GM21723 (cell line): ENCODE data around the gene DGCR2.
"Not testable (repeated sequence)": the region's sequence is repeated elsewhere in the genome, so short reads cannot be mapped to it uniquely, and the experiment has no call there.

ENCODE experiments used
- ATAC-seq: cut with Tn5 transposase; IDR thresholded peaks from one replicate; pipeline ENCODE4 v1.9.1; 2021; ENCODE audit warnings: mild to moderate bottlenecking, moderate library complexity; ENCODE audit not compliant: unreplicated experiment

Gene DGCR2, protein sequence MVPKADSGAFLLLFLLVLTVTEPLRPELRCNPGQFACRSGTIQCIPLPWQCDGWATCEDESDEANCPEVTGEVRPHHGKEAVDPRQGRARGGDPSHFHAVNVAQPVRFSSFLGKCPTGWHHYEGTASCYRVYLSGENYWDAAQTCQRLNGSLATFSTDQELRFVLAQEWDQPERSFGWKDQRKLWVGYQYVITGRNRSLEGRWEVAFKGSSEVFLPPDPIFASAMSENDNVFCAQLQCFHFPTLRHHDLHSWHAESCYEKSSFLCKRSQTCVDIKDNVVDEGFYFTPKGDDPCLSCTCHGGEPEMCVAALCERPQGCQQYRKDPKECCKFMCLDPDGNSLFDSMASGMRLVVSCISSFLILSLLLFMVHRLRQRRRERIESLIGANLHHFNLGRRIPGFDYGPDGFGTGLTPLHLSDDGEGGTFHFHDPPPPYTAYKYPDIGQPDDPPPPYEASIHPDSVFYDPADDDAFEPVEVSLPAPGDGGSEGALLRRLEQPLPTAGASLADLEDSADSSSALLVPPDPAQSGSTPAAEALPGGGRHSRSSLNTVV

DNA sequence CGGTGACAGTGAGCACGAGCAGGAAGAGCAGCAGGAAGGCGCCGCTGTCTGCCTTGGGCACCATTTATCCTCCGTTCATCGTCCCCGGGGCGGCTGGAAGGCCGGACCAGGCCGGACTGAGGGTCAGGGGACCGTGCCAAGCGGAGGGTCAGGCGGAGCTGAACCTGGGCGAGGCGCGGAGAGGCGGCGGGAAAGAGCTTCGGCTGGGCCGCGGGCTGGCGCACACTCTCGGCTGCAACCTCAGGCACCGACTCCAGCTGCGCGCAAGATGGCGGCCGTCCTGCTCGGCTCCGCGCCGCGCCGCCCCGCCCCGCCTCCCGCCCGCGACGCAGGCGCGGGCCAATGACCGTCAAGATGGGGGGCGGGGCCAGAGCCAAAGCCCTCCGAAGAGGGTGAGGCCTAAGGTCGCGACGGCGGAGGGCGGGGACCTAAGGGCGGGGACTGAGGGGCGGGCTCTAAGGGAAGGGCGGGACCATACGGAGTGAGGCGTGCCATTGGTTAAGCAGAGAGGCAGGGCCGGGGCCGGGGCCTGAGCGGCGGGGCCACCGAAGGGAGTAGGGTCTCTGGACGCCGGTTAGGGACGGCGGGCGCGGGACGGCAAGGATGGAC lies at the start of gene DGCR2:
Gene DGCR2, minus strand, starts transcription at position 270 of the 609 bp plus-strand sequence. Its CDS starts 206 bp downstream, at position 64.
- peak; percentile 82 for ATAC-seq

DNA sequence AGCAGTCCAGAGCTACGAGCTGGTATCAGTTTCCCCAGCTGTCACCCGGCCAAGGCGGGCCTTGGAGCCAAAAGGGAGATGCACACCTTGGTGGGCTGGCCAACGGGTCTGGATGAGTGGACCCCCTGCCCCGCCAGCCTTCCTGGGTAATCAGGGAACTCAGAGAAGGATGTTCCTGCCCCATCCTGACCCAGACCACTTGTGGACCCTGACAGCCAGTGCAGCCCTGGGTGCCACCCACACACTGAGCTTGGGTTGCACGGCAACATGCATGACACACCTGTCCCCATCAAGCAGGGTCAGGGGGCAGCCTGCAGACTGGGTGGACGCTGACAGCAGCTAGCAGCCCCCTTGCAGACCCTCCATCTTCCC lies 47.7 kb upstream of the DGCR2 start:
- no peak for ATAC-seq

DNA sequence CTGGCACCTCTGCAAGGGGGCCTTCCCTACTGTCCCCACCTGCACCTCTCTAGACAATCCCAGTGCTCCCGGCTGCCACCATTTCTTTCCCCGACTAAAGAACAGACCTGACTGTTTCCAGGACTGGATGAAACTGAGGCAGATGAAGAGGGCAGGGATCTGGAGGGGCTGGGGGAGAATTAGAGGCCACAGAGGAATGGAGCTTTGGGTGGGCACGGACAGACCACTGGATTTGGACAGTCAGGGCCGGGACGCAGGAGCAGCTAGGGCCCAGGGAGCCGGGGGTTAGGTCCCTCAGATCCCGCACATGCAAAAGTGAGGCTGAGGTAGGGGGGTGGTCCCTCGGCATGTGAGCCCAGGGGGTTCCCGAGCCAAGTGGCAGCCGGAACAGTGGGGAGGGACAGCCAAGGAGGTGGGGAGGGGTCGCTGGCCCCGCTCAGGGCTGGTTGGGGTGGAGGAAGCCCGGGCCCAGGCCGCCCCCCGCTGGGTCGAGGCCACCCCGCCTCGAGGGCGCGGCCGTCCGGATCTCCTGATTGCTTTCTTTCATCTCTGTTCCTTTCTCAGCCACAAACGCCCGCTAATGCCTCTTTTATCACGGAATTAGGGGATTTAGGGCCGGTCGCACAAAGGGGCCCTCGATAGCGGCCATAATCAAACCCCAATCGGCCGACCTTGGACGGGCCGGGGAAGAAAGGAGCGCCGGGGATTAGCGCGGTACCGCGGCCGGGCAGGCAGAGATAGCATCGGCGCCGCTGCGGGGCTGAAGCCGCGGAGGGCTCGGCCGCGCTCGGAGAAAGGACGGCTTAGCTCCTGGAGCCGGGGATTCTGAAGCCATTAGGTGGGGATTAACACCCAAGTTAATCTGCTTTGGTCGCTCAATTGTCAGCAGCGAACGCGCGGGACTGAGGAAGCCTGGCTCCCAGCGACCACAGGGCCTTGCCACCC lies 47.1 kb upstream of the DGCR2 start:
- no peak for ATAC-seq

DNA sequence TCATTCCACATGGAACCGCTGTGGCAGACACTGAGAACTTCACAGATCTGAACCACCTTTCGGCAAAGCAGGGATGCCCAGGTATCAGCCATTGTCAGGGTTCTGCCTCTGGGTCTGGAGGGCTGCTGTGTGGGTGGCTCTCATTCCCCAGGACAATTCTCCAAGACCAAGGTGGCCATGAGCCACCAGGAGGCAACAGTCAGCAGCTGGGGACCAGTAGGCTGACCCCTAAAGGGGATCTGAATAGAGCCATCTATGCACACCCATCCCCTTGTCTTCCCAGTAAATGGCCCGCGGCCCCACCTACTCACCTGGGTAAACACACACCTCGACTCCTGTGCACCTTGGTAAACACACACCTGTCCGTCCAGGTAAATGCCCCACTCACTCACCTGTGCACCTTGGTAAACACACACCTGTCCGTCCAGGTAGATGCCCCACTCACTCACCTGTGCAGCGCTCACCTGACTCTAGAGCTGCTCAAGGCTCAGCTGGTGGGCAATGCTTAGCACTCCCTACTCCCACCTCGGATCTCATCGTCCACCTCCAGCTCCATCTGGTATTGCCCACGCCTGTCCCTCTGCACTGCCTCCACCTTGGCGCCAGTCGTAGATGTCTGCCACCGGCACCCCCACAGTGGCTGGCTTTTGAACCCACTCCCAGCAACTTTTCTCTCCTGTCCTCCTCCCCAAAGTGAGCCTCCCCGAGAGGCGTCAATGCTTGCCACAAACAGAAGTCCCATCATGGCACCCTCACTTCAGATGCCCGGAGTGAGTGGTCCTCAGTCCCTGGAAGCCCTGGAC lies 46.1 kb upstream of the DGCR2 start:
- ATAC-seq: no peak

DNA sequence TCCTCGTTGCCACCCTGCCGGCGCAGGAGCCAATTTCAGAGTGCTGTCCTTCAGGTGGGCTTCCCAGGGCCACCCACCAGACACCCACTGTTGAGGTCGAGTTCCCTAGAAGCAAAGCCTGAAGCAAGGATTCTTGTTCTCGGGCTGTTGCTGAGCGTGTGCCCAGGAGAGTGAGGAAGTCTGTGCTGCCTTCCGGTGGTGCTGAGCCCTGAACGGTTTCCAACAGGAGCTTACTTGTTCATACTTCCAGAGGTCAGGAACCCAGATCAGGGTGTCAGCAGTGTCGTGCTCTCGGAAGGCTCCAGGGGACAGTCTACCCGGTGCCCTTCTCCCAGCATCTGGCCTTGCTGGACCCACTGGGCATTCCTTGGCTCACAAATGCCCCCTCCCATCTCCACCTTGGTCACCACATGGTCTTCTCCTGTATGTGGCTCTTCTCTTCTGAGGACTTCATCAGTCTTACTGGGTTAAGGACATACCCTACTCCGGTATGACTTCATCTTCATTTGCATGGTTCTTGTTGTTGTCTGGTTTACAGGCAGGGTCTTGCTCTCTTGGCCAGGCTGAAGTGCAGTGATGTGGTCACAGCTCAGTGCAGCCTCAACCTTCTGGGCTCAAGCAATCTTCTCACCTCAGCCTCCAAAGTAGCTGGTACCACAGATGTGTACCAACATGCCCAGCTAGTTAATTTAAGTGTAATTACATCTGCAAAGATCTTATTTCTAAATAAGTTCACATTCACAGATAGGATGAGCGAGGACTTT lies 45.1 kb upstream of the DGCR2 start:
- no peak for ATAC-seq

DNA sequence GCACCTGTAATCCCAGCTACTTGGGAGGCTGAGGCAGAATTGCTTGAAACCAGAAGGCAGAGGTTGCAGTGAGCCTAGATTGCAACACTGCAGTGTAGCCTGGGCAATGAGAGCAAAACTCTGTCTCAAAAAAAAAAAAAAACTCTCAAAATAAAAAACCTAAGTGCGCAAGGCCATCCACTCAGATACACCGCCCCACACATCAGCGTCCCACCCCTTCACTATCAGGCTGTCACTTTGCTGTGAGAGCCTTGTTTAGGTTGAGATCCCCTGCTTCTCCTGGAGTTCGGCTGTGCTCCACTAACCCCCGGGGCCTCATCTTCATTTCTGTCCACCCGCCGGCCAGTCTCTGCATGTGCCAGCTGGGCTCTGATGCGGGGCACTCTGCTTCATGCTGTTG lies 44.2 kb upstream of the DGCR2 start:
- ATAC-seq: no peak

DNA sequence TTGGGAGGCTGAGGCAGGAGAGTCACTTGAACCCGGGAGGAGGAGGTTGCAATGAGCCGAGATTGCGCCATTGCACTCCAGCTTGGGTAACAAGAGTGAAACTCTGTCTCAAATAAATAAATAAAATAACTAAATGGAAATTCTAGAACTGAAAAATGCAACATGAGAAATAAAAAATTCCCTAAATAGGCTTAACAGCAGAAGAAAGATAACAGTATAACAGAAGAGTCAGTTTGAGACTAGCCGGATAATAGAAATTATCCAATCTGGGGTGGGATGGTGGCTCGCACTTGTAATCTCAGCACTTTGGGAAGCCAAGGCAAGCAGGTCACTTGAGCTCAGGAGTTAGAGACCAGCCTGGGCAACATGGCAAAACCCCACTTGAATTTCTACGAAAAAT lies 42.2 kb upstream of the DGCR2 start:
- no peak for ATAC-seq

DNA sequence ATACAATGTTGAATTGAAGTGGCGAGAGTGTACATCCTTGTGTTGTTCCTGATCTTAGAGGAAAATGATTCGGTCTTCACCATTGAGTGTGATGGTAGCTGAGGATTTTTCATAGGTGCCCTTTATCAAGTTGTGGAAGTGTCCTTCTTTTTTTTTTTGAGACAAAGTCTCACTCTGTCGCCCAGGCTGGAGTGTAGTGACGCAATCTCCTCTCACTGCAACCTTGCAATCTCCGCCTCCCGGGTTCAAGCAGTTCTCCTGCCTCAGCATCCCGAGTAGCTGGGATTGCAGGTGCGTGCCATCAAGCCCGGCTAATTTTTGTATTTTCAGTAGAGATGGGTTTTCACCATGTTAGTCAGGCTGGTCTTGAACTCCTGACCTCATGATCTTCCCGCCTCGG lies 36.4 kb upstream of the DGCR2 start:
- ATAC-seq: not testable (repeated sequence)

DNA sequence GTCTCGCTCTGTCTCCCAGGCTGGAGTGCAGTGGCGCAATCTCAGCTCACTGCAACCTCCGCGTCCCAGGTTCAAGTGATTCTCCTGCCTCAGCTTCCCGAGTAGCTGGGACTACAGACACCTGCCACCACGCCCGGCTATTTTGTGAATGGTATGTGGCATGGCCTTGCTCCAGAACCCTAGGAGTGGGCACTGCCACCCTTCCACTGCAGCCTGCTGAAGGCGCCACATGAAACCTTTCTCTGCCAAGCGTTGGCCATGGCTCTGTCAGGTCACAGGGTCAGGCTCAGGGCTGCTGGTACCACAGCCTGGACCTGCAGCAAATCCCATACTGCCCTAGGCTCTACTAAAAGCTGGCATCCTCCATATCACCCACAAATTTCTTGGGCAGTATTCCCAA lies 33.9 kb upstream of the DGCR2 start:
- not testable (repeated sequence) for ATAC-seq

DNA sequence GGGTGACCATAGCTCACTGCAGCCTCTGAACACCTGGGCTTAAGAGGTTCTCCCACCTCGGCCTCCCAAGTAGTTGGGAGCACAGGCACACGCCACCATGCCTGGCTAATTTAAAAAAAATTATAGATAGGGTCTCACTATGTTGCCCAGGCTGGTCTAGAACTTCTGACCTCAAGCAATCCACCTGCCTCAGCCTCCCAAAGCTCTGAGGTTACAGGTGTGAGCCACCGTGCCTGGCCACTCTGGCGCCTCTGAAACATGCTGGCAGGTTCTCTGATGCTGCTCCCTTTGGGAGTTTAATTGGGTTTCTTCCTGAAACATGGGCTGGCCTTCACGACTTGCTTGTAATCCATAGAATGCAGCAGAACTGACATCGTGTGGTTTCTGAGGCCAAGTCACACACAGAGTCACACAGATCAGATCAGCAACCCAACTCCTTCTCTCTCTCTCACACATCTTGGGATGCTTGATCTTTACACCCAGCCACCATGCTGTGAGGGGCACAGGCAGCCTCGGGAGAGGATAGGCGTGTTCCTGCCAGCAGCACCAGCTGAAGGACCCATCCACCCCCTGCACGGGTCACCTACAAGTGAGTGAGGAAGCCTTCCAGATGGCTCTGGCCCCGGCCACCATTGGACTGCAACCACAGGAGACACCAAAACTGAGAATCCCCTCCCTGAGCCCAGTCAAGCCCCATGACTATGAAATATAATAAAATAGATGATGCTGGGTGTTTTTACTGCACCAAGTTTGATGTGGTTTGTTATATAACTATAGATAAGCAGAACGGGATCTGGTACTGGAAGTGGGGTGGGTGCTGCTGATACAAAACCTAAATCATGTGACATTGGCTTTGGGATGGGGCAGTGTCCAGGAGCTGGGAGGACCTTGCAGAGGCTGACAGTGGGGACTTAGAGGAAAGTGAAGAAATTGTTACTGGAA lies 31.0 kb upstream of the DGCR2 start:
- ATAC-seq: no peak

DNA sequence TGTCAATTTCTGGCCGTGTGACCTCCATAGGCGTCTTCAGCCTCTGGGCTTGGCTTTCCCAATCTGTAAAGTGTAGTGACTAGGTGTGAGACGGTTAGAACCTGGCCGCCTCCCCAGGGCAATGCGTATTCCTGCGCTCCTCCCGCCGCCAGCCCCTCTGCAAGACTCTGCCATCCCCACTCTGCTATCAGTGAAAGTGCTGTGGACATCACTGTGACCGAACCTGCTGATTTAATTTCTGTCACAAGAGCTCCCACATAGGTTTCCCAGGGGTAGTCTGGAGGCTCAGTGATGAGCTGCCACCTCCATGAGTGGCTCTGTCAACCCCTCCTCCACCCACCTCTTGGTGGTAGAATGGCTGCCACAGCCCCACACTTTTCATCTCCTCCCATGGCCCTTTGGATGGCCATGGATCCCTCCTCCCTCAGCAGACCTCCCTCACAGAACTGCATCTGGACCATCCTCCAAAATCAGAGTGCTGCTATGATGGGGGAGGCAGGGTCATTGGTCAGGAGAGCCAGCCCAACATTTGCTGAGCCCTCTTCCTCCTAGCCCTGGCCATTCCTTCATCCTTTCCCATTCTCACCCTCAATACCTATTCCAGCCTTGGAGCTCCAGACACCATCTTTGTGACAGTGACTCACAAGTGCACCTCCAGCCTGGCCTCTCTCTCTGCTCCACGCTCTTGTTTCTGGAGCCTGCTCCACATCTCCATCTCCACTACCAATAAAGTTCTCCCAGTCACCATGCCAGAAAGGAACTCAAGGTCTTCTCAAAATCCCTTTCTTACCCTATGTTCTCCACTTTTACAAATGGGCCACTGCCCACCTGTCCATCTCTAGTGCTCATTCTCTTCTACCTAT lies 29.3 kb upstream of the DGCR2 start:
- ATAC-seq: no peak

DNA sequence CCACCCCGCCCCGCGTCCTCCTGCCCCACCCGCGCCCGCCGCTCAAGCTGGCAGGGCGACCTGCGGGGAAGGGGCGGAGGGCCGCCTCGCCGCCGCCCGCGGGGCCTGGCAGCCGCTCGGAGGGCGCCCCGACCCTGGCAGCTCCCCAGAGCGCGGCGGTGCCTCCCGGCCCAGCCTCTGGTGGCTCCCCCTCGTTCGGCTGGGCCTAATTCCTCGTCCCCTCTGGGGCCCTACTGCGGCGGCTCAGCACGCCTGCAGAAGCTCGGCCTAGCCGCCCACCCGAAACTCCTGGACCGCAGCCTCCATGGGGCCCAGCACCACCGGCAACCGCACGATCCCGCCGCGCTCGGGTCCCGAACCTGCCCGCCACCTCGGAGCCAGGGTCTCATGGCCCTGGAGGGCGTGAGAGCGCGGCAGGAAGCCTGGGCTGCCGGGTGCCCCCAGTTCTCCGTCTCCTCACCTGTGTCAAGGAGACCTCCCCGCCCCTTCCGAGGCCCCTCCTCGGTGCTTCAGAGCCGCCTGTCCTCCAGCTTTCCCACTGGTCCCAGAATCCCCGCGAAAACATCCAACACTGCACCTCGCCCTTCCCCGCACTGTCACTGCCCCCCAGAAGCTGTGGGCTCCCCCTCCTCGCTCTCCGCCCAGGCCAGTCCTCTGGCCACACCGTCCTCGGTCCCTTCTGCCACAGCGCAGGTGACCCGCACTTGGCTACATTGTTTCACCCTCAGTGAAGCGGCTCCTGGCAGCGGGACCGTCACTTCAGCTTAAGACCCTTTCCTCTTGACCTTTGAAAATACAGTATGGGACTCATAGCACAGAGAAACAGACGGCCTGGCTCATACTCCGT lies 28.5 kb upstream of the DGCR2 start:
- ATAC-seq: no peak

DNA sequence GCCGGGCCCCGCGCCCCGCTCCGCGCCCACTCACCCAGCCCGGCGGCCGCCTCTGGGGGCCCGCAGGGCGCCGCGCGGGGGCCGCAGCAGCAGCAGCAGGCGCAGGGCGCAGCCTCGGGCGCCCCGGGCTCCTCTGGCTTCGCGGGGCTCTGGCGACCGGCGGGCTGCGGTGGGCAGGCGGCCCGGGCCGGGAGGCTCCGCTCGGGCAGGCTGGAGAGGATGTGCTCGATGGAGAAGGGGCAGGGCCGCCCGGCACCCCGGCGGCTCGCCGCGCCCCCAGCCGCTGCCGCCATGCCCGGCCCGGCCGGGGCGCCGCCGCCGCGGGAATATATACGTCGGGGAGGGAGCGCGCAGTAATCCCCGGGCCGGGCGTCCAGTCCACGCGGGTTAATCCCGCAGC lies 27.8 kb upstream of the DGCR2 start, which contains the start of gene GSC2:
Gene GSC2, minus strand, starts transcription at position 302 of the 400 bp plus-strand sequence. Its CDS starts 9 bp downstream, at position 293.
- no peak for ATAC-seq

DNA sequence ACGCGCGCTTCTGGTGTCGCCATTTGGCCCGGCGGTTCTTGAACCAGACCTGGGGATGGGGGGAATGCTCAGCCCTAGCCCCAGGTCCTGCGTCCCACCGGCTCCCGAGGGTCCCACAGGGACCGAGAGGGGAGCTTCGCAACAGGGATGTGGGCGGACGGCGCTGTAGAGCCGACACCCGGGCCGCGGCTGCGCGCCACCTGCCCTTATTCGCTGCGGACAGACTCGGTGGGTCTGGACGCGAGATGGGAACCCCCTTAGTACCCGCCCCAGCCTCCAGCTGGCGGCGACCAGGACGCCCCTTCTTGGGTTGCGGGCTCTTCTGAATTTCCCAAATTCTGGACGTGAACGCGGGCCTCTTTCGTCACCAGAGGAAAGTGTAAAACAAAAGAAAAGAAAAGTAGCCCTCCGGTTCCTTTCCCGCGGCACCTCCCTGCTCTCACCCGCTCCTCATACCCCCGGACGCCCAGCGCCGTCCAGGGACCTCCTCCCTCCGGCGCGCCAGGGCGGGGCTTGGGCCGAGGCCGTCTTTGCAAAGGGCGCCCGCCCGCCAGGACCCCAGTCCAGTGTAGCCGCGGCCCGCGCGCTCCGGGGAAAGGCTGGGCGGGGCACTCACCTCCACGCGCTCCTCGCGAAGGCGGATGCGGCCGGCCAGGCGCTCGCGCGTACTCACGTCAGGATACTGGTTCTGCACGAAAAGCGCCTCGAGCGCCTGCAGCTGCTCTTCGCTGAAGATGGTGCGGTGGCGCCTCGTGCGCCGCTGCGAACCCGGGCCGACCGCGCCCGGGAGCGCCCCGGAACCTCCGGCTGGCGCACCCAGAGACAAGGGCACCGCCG lies 27.1 kb upstream of the DGCR2 start:
- ATAC-seq: no peak

DNA sequence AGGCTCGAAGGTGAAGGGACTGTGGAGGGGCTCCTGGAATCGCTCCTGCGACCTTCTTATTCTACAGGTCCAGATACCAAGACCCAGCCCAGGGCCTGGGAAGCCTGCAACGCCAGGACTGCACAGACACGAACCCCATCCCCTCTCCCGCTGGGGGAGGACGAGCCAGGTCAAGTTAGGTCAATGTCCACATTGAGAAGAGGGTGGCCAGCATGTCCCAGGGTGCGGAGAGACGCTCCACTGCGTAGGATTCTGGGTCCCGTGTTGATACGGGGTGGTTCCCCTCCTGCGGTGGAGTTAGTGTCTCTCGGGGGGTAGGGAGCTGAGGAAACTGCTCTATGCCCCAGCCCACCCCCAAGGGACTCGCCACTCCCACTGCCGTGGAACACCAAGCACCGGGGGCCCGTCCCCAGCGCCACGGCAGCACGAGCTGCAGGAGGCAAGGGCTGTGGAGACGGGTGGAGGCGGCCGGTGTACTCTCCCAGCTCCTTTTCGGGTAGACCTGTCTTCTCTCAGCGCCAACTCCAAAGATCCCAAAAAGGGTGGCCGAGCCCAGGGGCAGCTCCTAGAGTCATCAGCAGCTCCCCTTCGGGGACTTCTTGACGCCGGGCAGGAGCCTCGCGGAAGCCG lies 26.3 kb upstream of the DGCR2 start:
- ATAC-seq: no peak
